ENCODE measurements around the gene STK11IP. TPM values are rescaled to one million over a fixed set of nuclear protein-coding genes. Genes with fewer than 3 reads are reported as not detected.

Gene STK11IP
- total RNA-seq, 1 experiment from 2014 or later = 40.6 TPM

- CTCF ChIA-PET = interaction anchor here (1.2 kb wide), 1 partner anchor 92 kb away, joined by 4 read pairs; no protein-coding TSS in a partner anchor
- intact Hi-C loops (cut with micrococcal nuclease; ENCODE audit: unreplicated experiment) = loop anchor here (1.0 to 2.0 kb wide), 4 partner anchors 25 to 92 kb away; partner anchors contain the start of genes CHPF and INHA
Measured at GRCh38 chr2:219596954-219597551, 604 bp upstream of the STK11IP start.

GRCh38 chr2:219598308-219599078 is 836 bp downstream of the STK11IP start:
- peak overlapping the region; percentile 64 for H3K27ac ChIP-seq
- peaks cover 19% of the 10 kb centered on the region for H3K4me1 ChIP-seq (replicated peaks; ENCODE audit: insufficient read depth)
- no peaks in the 10 kb centered on the region for H3K9me2 ChIP-seq (ENCODE audit: insufficient read depth)
- ChIA-PET POLR2A (ENCODE audit: unreplicated experiment) (no interaction called here), CTCF (interaction anchor here (0.6 kb wide), 2 partner anchors 26 to 33 kb away, joined by 6 to 8 read pairs; no protein-coding TSS in a partner anchor)
- no peak for DNase-seq
- peak overlapping the region; percentile 95 for H3K4me2 ChIP-seq
- peak overlapping the region; percentile 70 for H3K4me3 ChIP-seq
- intact Hi-C loops (cut with micrococcal nuclease; ENCODE audit: unreplicated experiment) = no loop called here
- H3K9me3 ChIP-seq (ENCODE audit: insufficient read depth, low read depth) = no peaks in the 10 kb centered on the region
- H4K20me1 ChIP-seq (ENCODE audit: insufficient read depth) = no peaks in the 10 kb centered on the region
- no peaks in the 10 kb centered on the region for H3K27me3 ChIP-seq (ENCODE audit: insufficient read depth, low read depth)
- no peak for TF ChIP-seq CTCF (conservative IDR thresholded peaks at IDR 0.05)
- TF ChIP-seq EZH2 (IDR thresholded peaks at IDR 0.05; ENCODE audit: low read depth) = no peak
- peaks cover 15% of the 10 kb centered on the region; the same call in 1 of the 2 replicates for H3K79me2 ChIP-seq (ENCODE audit: low read depth)
- peaks cover 25% of the 10 kb centered on the region for H3F3A ChIP-seq (ENCODE audit: insufficient read depth, low read depth)
- TSS peak; percentile 68 for BruUV-seq (replicated peaks)
- H3K36me3 ChIP-seq (ENCODE audit: low read depth) = peaks cover 4% of the 10 kb centered on the region; the same call in 1 of the 2 replicates
- peak overlapping the region; percentile 94 for H2AFZ ChIP-seq

More at GRCh38 chr2:219596954-219597551, 604 bp upstream of the STK11IP start:
- TSS peak; percentile 90 for BruUV-seq (replicated peaks)
- Histone ChIP-seq H3K9me2 (ENCODE audit: insufficient read depth) (no peaks in the 10 kb centered on the region), H3K27me3 (ENCODE audit: insufficient read depth, low read depth) (no peaks in the 10 kb centered on the region), H4K20me1 (ENCODE audit: insufficient read depth) (no peaks in the 10 kb centered on the region), H3K4me1 (replicated peaks; ENCODE audit: insufficient read depth) (peaks cover 19% of the 10 kb centered on the region), H3K27ac (peak overlapping the region; percentile 85), H3K4me2 (peak overlapping the region; percentile 95), H3K4me3 (peak overlapping the region; percentile 70), H2AFZ (peak overlapping the region; percentile 81), H3F3A (ENCODE audit: insufficient read depth, low read depth) (peaks cover 25% of the 10 kb centered on the region), H3K36me3 (ENCODE audit: low read depth) (no peaks in the 10 kb centered on the region), H3K79me2 (ENCODE audit: low read depth) (peaks cover 15% of the 10 kb centered on the region; the same call in 1 of the 2 replicates), H3K9me3 (ENCODE audit: insufficient read depth, low read depth) (no peaks in the 10 kb centered on the region)
- TF ChIP-seq CTCF (conservative IDR thresholded peaks at IDR 0.05) = no peak
- TF ChIP-seq EZH2 (IDR thresholded peaks at IDR 0.05; ENCODE audit: low read depth) = no peak
- POLR2A ChIA-PET (ENCODE audit: unreplicated experiment) = interaction anchor here (0.6 to 1.3 kb wide), 10 partner anchors 25 to 738 kb away, joined by 3 to 9 read pairs (median 4); partner anchors contain the start of genes GLB1L, INHA, STK16 and TMEM198
- no peak for DNase-seq

- intact Hi-C loops (cut with micrococcal nuclease; ENCODE audit: unreplicated experiment) = no loop called here
- CTCF ChIA-PET = interaction anchor here (0.7 kb wide), 1 partner anchor 62 kb away, joined by 7 read pairs; no protein-coding TSS in a partner anchor
- H3K4me2 ChIP-seq = no peak overlapping the region
Measured at GRCh38 chr2:219603771-219604170, 6.1 kb downstream of the STK11IP start.

More at GRCh38 chr2:219603771-219604170, 6.1 kb downstream of the STK11IP start:
- DNase-seq = no peak
- TF ChIP-seq CTCF (conservative IDR thresholded peaks at IDR 0.05) (no peak), EZH2 (IDR thresholded peaks at IDR 0.05; ENCODE audit: low read depth) (no peak)
- Histone ChIP-seq H2AFZ (no peak overlapping the region), H3K27ac (no peak overlapping the region), H3K4me1 (replicated peaks; ENCODE audit: insufficient read depth) (peaks cover 2% of the 10 kb centered on the region; the same call in 1 of the 2 replicates), H3K27me3 (ENCODE audit: insufficient read depth, low read depth) (no peaks in the 10 kb centered on the region), H4K20me1 (ENCODE audit: insufficient read depth) (no peaks in the 10 kb centered on the region), H3K79me2 (ENCODE audit: low read depth) (peaks cover 10% of the 10 kb centered on the region; the same call in 1 of the 2 replicates), H3K9me3 (ENCODE audit: insufficient read depth, low read depth) (no peaks in the 10 kb centered on the region), H3K36me3 (ENCODE audit: low read depth) (peaks cover 4% of the 10 kb centered on the region; the same call in 1 of the 2 replicates), H3K4me3 (no peak overlapping the region), H3K9me2 (ENCODE audit: insufficient read depth) (no peaks in the 10 kb centered on the region), H3F3A (ENCODE audit: insufficient read depth, low read depth) (no peaks in the 10 kb centered on the region)
- no TSS peak for BruUV-seq (replicated peaks)
- POLR2A ChIA-PET (ENCODE audit: unreplicated experiment) = interaction anchor here (0.6 kb wide), 1 partner anchor 42 kb away, joined by 3 read pairs; no protein-coding TSS in a partner anchor

Data from PC-9 (cell line).